ENCODE results near the gene C17orf107. TPM values are rescaled to one million over a fixed set of nuclear protein-coding genes. Genes with fewer than 3 reads are reported as not detected.

C17orf107 gene
- total and polyA plus RNA-seq, 9 of the 15 experiments (the other 6 are each of a cell fraction or from before 2014, with no cell fraction given): 0.05 to 0.29 (median 0.07) TPM; not detected in 4

- POLR2A ChIA-PET: interaction anchor here (0.6 to 2.4 kb wide), 3 partner anchors 15 to 26 kb away, joined by 3 to 7 read pairs (median 5); partner anchors contain the start of gene SPAG7
- CTCF ChIA-PET (ENCODE audit: low intra/inter-chr PET ratio): no interaction called here
- H3K4me2 ChIP-seq (ENCODE audit: insufficient read depth, low read length): peak overlapping the region; percentile 96
- FAIRE-seq (no peak), ATAC-seq (no peak), DNase-seq (ENCODE audit: extremely low read depth in 1 of 4, low spot score in 3 of 4) (peak in 1 of 4 experiments; percentile 48)
- TF ChIP-seq BCOR (IDR thresholded peaks at IDR 0.05): peak; percentile 60; the same call in 1 of the 2 replicates
- peak; percentile 19 for TF ChIP-seq RBM25 (IDR thresholded peaks at IDR 0.05; ENCODE audit: low read depth, low read length, severe bottlenecking)
- no peak for TF ChIP-seq RBM15 (IDR thresholded peaks at IDR 0.05; ENCODE audit: insufficient read depth, low read length)
- peak; percentile 12; the same call in 1 of the 2 replicates for TF ChIP-seq ARID1B (IDR thresholded peaks at IDR 0.05)
- TF ChIP-seq DPF2 (IDR thresholded peaks at IDR 0.05): peak; percentile 44
- TF ChIP-seq CBFA2T3 (IDR thresholded peaks at IDR 0.05): peak; percentile 58
- no peak for TF ChIP-seq ZNF764 (CRISPR knock-in tag; IDR thresholded peaks at IDR 0.05; ENCODE audit: low read depth)
- TF ChIP-seq TCF3 (CRISPR knock-in tag; IDR thresholded peaks at IDR 0.05): peak; percentile 29; the same call in 1 of the 2 replicates
- no peak for TF ChIP-seq PPARD (CRISPR knock-in tag; IDR thresholded peaks at IDR 0.05)
- no peak for TF ChIP-seq MAFK (IDR thresholded peaks at IDR 0.05; ENCODE audit: low read length)
- peak; percentile 28; the same call in 1 of the 2 replicates for TF ChIP-seq TAL1 (IDR thresholded peaks at IDR 0.05)
- TF ChIP-seq ZNF347 (CRISPR knock-in tag; IDR thresholded peaks at IDR 0.05; ENCODE audit: low read depth): no peak
- peak; percentile 23; the same call in 1 of the 2 replicates for TF ChIP-seq ESRRA (IDR thresholded peaks at IDR 0.05; ENCODE audit: borderline replicate concordance, low read depth)
- H3K79me2 ChIP-seq (ENCODE audit: control insufficient read depth, insufficient read depth, low read length): peaks cover 76% of the 10 kb centered on the region
- no peaks in the 10 kb centered on the region for H3K9me1 ChIP-seq (ENCODE audit: control insufficient read depth, insufficient read depth, low read length)
- BruUV-seq (replicated peaks): no TSS peak
- in situ Hi-C loops (cut with MboI) (no loop called here), intact Hi-C loops (cut with micrococcal nuclease) (no loop called here)
- peaks cover 74% of the 10 kb centered on the region for H3K36me3 ChIP-seq (ENCODE audit: control insufficient read depth, insufficient read depth, low read length)
- no peaks in the 10 kb centered on the region for H3K27me3 ChIP-seq (ENCODE audit: control insufficient read depth in 2 of 2, insufficient read depth in 2 of 2, low read length in 2 of 2)
- H4K20me1 ChIP-seq (replicated peaks; ENCODE audit: control insufficient read depth, insufficient read depth, low read length): peaks cover 13% of the 10 kb centered on the region
- no peaks in the 10 kb centered on the region for H3K9me3 ChIP-seq (replicated peaks; ENCODE audit: control insufficient read depth, insufficient read depth, low read depth, low read length)
- H3K9ac ChIP-seq (ENCODE audit: insufficient read depth in 1 of 2, low read depth in 2 of 2, low read length in 2 of 2): peak overlapping the region; percentile 95 to 98
- H3K4me3 ChIP-seq: peak overlapping the region; percentile 96
- peaks cover 30 to 34% of the 10 kb centered on the region in 2 experiments; a peak in 4 of 5 replicates for H3K4me1 ChIP-seq (replicated peaks in 1 of 2; ENCODE audit: control insufficient read depth in 2 of 2, insufficient read depth in 2 of 2, low read length in 2 of 2)
- WGBS (ENCODE audit: insufficient coverage, low coverage, missing lambda C conversion rate): 2% methylated on average over 4 of the region's 4 CpGs
- peak overlapping the region; percentile 90 for H3K27ac ChIP-seq (ENCODE audit: extremely low read depth, low read depth, low read length)
- no peak overlapping the region for H2AFZ ChIP-seq (ENCODE audit: low read depth, low read length)
These were observed 41.9 kb downstream of the C17orf107 start for GRCh38 chr17:4941319-4941610.
